Measurements from ENCODE around the gene PPP2R5A. TPM values are rescaled to one million over a fixed set of nuclear protein-coding genes. Genes with fewer than 3 reads are reported as not detected.

PPP2R5A gene
- total RNA-seq, 1 donor from 2014 or later: 33.9 TPM

- Histone ChIP-seq H3K27me3 (no peaks in the 10 kb centered on the region), H3K4me1 (no peaks in the 10 kb centered on the region), H3K4me3 (no peak overlapping the region), H3K9me3 (no peaks in the 10 kb centered on the region), H3K36me3 (peaks cover 0 to 34% of the 10 kb centered on the region in 2 donors), H3K27ac (no peak overlapping the region)
- no peak for DNase-seq (ENCODE audit: extremely low spot score in 2 of 2)
- intact Hi-C loops (cut with DNase I): no loop called here
- TF ChIP-seq POLR2AphosphoS5 (IDR thresholded peaks at IDR 0.05; ENCODE audit: insufficient read depth in 1 of 2, low read depth in 1 of 2): no peak
Measured at GRCh38 chr1:212344905-212345304, 59.7 kb downstream of the PPP2R5A start.

GRCh38 chr1:212346601-212347000 lies 61.4 kb downstream of the PPP2R5A start:
- no peak overlapping the region for H3K4me3 ChIP-seq
- H3K9me3 ChIP-seq: no peaks in the 10 kb centered on the region
- no peak for DNase-seq (ENCODE audit: extremely low spot score in 2 of 2)
- TF ChIP-seq POLR2AphosphoS5 (IDR thresholded peaks at IDR 0.05; ENCODE audit: insufficient read depth in 1 of 2, low read depth in 1 of 2): no peak
- no peak for TF ChIP-seq CTCF (IDR thresholded peaks at IDR 0.05)
- no peak for TF ChIP-seq POLR2A (IDR thresholded peaks at IDR 0.05)
- H3K36me3 ChIP-seq: peaks cover 0 to 39% of the 10 kb centered on the region in 2 donors
- H3K4me1 ChIP-seq: no peaks in the 10 kb centered on the region
- H3K27me3 ChIP-seq: no peaks in the 10 kb centered on the region
- intact Hi-C loops (cut with DNase I): no loop called here
- H3K27ac ChIP-seq: no peak overlapping the region

- H3K27me3 ChIP-seq: no peaks in the 10 kb centered on the region
- H3K36me3 ChIP-seq: peaks cover 0 to 51% of the 10 kb centered on the region in 2 donors
- TF ChIP-seq POLR2AphosphoS5 (IDR thresholded peaks at IDR 0.05; ENCODE audit: insufficient read depth in 1 of 2, low read depth in 1 of 2): no peak
- TF ChIP-seq POLR2A (IDR thresholded peaks at IDR 0.05): no peak
- TF ChIP-seq CTCF (IDR thresholded peaks at IDR 0.05): no peak
Measured at GRCh38 chr1:212351588-212352362, 66.6 kb downstream of the PPP2R5A start.

GRCh38 chr1:212353181-212353580 lies 68.0 kb downstream of the PPP2R5A start:
- Histone ChIP-seq H3K27me3 (no peaks in the 10 kb centered on the region), H3K4me1 (no peaks in the 10 kb centered on the region), H3K9me3 (no peaks in the 10 kb centered on the region), H3K36me3 (peaks cover 0 to 53% of the 10 kb centered on the region in 2 donors), H3K4me3 (no peak overlapping the region), H3K27ac (no peak overlapping the region)
- intact Hi-C loops (cut with DNase I): no loop called here
- DNase-seq (ENCODE audit: extremely low spot score in 2 of 2): no peak
- TF ChIP-seq POLR2A (IDR thresholded peaks at IDR 0.05): no peak
- no peak for TF ChIP-seq CTCF (IDR thresholded peaks at IDR 0.05)
- no peak for TF ChIP-seq POLR2AphosphoS5 (IDR thresholded peaks at IDR 0.05; ENCODE audit: insufficient read depth in 1 of 2, low read depth in 1 of 2)

More at GRCh38 chr1:212351588-212352362, 66.6 kb downstream of the PPP2R5A start:
- intact Hi-C loops (cut with DNase I): no loop called here
- no peak for DNase-seq (ENCODE audit: extremely low spot score in 2 of 2)
- Histone ChIP-seq H3K4me3 (no peak overlapping the region), H3K4me1 (no peaks in the 10 kb centered on the region), H3K27ac (no peak overlapping the region), H3K9me3 (no peaks in the 10 kb centered on the region)

GRCh38 chr1:212354464-212354863 lies 69.3 kb downstream of the PPP2R5A start:
- Histone ChIP-seq H3K27ac (no peak overlapping the region), H3K4me3 (no peak overlapping the region), H3K9me3 (no peaks in the 10 kb centered on the region), H3K27me3 (no peaks in the 10 kb centered on the region), H3K4me1 (no peaks in the 10 kb centered on the region), H3K36me3 (peaks cover 0 to 58% of the 10 kb centered on the region in 2 donors)
- TF ChIP-seq POLR2AphosphoS5 (IDR thresholded peaks at IDR 0.05; ENCODE audit: insufficient read depth in 1 of 2, low read depth in 1 of 2) (no peak), POLR2A (IDR thresholded peaks at IDR 0.05) (no peak), CTCF (IDR thresholded peaks at IDR 0.05) (no peak)
- intact Hi-C loops (cut with DNase I): no loop called here
- DNase-seq (ENCODE audit: extremely low spot score in 2 of 2): no peak
